NOMO-1 treated with DMSO at 0.1 percent for 48 hours (cell line): Measurements from ENCODE around the gene PCGF3.
"Not testable (repeated sequence)": the region's sequence is repeated elsewhere in the genome, so short reads cannot be mapped to it uniquely, and the experiment has no call there.

Source experiments
- DNase-seq: peaks from one replicate; lab custom pipeline; 2025; ENCODE audit not compliant: unreplicated experiment; lab: John Stamatoyannopoulos, UW

PCGF3 gene

DNA sequence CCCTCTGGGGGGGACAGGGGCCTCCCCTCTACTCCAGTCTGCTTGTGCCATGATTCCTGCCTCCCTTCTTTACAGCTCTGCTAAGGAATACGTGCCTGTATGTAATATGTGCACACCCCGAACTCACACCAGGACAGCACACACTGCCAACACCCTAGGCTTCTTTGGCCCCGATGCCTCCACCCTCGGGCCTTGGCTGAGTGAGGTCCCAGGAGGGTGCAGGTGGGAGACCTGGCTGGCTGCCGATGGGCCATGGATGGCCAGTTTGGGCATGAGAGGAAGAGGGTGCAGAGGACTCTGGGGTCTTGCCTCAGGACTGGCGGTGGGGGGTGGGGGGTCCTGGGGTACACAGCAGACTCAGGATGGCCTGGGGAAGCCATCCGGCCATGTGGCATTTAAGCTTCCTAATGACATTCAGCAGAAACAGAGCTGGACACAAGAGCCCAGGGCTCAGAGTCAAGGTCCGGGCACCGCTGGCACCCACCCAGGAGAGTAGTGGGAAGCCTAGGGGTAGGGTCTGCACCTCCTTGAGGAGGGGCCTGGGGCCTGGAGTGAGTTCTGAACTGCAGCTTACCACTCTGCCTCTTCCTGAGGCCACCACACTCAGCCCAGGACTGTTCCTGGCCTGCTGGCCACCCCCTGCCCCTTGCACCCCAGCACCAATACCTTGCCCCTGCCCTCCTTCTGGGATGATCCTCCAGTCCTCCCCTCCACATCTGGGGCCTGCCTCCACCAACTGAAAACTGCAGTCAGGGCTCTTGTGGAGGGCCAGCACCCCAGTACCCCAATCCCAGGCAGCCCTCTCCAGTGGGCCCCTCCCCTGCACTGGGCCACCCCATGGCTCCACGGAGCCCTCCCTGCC is 2.1 kb upstream of the PCGF3 start:
- no peak for DNase-seq

DNA sequence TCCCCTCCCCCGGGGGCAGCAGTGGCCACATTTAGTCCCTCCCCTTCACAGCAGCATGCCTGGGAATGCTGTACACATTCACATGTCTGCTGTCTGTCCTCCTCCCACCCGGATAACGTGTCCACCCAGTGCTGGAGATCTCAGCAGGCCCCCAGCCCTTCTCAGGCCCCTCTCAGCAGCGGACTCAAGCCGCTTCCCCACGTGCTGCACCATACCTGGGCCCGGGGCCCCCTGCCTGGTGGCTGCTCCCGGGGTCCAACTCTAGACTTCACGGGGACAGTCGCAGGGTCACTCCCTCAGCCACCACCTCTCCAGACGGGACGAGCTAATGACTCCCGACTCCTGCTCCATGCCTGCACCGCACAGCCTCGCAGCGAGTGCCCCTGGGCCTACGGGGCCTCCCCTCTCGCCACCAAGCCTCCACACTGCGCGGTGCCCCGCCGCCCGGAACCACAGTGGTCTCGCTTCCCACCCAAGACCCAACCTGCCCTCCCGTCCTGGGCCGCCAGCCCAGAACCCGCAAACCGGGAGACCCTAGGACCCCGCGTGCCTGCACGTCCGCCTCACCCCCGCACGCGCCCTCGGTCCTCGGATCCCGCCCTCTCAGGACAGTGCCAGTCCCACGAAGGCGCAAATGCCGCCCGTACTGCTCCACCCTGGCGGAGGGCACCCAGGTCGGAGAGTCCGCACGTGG is 1.3 kb upstream of the PCGF3 start:
- DNase-seq = no peak

GRCh38 chr4:704971-705277 is 708 bp upstream of the PCGF3 start:
- no peak for DNase-seq

DNA sequence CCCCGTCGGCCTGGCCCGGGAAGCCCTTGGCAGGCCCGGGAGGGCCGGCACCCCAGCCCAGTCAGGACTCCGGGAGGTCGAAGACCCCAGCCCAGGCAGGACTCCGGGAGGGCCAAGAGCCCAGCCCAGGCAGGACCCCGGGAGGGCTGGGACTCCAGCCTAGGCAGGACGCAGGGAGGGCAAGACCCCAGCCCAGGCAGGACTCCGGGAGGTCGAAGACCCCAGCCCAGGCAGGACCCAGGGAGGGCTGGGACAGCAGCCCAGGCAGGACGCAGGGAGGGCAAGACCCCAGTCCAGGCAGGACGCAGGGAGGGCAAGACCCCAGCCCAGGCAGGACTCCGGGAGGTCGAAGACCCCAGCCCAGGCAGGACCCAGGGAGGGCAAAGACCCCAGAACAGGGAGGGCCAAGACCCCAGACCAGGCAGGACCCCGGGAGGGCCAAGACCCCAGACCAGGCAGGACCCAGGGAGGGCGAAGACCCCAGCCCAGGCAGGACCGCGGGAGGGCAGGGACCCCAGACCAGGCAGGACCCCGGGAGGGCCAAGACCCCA is 526 bp downstream of the PCGF3 start:
- DNase-seq = not testable (repeated sequence)

- DNase-seq = no peak
Observed at GRCh38 chr4:706834-707598, 1.4 kb downstream of the PCGF3 start.

DNA sequence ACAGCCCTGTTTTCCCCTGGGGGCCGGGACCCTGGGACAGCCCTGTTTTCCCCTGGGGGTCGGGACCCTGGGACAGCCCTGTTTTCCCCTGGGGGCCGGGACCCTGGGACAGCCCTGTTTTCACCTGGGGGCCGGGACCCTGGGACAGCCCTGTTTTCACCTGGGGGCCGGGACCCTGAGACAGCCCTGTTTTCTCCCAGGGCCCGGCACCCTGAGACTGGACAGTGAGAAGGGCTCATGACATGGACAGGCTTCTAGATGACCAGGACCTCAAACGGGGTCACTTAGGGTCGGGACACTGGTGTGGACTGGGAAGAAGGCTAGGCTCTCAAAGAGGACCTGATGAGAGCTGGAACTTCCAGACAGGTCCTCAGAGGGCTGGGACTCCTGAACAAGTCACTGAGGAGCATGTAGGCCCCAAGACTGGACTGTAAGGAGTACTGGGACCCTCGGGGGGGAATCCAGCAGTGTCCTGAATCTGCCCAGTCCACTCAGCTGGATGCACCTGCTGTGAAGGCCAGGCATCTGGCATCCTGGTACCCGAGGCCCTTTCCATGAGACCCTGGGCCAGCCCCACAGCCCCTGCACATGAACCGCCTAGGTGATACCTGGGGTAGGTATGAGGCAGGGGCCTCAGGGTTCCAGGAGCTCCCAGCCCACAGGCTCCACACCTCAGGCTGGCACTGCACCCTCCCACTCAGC is 2.4 kb downstream of the PCGF3 start:
- DNase-seq = no peak

DNA sequence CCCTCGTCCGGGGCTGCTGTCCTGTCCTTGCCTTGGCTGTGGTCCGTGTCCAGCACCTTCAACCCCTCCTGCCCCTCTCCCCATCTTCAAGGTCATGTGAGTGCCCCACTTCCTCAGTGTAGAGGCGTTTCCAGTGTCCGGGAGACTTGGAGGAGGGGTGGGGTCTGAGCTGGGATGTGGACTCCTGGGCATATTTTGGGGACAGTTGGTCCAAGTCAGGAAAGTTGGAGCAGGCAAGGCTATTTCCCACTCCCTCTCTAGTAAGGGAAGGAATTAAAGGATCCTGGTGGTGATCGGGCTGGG is 3.0 kb downstream of the PCGF3 start:
- no peak for DNase-seq

GRCh38 chr4:709348-709747 is 3.7 kb downstream of the PCGF3 start:
- DNase-seq = no peak

GRCh38 chr4:710116-710515 is 4.5 kb downstream of the PCGF3 start:
- DNase-seq = no peak

DNA sequence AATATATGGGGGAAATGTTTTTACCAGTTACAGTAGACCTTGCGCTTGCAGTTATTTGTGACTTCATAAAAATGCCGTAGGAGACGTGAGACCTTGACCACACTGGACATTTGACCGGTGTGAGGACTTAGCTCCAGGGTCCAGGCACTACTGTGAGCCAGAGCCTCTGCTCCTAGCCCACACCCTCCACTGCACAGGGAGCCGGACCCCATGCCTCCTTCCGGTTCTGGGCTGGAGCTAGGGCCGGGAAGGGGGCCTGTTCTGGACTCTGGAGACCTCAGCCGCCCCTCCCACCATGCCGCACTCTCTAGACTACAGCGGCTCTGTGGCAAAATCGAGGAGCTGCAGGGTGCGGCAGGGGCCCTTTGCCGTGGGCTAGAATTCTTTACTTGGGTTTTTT is 5.3 kb downstream of the PCGF3 start:
- DNase-seq = no peak

- no peak for DNase-seq
Observed at GRCh38 chr4:712093-712492, 6.5 kb downstream of the PCGF3 start.

DNA sequence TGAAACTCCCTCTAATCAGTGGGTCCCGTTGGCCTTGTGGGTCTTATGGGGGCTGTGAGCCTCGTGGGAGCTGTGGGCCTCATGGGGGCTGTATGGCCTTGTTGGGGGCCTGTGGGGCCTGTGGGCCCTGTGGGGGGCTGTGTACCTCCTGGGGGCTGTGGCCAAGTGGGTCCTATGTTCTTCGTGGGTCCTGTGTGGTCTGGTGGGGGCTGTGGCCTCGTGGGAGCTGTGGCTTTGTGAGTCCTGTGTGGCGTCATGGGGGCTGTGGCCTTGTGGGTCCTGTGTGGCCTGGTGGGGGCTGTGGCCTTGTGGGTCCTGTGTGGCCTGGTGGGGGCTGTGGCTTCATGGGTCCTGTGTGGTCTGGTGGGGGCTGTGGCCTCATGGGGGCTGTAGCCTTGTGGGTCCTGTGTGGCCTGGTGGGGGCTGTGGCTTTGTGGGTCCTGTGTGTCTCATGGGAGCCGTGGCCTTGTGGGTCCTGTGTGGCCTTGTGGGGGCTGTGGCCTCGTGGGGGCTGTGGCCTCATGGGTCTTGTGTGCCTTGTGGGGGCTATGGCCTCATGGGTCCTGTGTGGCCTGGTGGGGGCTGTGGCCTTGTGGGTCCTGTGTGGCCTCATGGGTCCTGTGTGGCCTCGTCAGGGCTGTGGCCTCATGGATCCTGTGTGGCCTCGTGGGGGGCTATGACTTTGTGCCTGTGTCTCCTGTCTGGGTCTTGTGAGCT is 7.4 kb downstream of the PCGF3 start:
- DNase-seq = no peak

DNA sequence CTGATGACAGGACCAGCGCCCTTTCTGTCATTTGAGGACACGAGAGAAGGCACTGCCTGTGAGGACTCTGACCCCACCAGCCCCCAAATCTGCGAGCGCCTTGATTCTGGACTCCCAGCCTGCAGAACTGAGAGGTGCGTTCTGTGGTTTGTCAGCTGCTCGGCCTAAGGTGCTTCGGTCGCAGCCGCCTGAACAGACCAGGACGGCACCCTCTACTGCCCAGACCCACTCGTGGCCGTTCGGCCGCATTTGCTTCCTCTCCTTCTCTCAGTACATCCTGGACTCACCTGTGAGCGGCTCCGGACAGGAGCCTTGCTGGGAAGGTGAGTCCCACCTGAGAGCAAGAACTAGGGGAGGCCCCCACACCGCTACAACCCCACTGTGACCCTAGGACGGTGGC is 8.5 kb downstream of the PCGF3 start:
- no peak for DNase-seq

DNA sequence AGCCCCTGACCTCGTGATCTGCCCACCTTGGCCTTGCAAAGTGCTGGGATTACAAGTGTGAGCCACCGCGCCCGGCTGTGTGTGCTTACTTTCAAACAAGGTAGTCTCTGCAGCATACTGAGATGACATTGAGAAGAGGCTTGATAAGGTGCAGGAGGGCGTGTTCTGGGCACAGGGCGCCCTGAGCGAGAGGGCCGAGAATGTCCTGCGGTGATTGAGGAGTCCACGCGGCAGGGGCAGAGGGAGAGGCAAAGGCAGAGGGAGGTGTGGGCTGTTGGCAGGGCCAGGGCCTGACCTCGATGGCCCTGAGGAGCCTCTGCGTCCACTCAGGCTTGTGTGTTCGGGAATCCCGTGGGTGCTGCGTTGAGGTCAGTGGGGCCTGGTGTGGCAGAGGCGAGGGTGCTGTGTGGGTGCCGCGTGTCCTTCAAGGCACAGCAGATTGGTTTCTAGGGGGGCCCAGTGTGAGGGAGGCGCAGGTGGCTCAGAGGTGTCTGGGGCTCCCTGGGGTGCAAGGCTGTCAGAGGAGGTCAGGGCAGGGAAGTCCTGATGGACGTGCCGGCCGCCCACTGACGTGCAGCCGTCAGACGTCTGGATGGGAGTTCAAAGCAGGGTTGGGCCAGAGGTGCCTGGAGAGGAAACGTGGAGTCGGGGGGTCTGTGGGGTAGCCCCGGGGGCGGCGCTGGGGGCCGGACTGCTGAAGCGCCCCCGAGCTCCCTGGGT is 12.1 kb downstream of the PCGF3 start:
- no peak for DNase-seq

DNA sequence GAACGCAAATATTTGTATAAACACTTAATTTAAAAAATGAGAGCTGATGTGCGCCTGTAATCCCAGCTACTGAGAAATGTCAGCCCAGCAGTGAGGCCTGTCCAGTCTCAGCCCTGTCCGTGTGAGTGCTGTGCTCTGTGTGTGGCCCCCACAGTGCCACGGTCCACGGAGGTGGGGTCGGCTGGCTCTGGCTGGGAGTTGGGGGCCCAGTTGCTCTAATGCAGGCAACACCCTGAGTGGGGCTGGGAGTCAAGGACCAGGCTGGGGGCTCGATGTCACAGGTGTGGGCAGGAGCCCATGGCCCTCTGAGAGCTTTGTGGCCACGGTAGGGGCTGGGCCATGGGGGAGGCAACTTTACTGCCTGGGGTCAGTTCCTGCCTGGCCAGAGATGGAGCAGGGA is 12.8 kb downstream of the PCGF3 start:
- DNase-seq = no peak

GRCh38 chr4:720111-720860 is 14.7 kb downstream of the PCGF3 start:
- DNase-seq = no peak

DNA sequence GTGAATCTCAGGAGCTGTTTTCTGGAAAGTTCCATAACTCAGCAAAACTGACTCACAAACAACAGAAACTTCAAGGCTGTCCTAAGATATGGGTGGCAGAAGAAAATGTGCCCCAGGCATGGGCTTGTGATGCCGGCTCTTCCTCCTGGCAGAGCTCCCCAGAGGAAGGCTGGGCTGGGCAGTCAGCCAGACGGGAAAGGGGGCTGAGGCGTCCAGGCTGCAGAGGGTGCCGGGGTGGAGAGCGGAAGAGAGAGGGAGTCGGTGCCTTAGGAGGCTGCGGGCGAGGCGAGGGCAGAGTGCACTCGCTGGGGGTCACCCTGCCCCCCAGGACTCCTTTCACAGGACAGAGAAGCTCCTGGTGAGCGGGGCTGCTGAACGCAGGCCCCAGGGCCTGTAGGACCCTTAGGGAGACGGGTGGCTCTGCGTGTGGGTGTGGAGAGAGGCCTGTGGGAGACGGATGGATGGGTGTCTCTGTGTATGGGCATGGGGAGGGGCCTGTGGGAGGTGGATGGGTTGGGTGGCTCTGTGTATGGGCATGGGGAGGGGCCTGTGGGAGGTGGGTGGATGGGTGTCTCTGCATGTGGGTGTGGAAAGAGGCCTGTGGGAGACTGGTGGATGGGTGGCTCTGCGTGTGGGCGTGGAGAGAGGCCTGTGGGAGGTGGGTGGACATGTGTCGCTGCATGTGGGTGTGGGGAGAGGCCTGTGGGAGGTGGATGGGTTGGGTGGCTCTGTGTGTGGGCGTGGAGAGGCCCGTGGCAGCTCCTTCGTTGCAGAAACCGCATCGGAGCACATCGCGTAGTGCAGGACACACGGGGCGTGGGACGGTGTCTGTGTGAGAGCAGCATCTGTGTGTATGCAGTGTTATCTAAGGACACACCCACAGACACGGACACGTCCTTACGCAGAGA is 15.9 kb downstream of the PCGF3 start:
- no peak for DNase-seq

- DNase-seq = no peak
Observed at GRCh38 chr4:722169-722725, 16.6 kb downstream of the PCGF3 start.
